RWPE2 (cell line): Measurements from ENCODE around the gene ARHGAP26.

Experiments used
- ATAC-seq: fragments of 200-7000 bp; cut with Tn5 transposase; 3 replicates; pipeline ENCODE4 v1.9.1; 2021; ENCODE audit warnings: low read depth
- DNase-seq: peaks from one replicate; pipeline ENCODE4 v3.0.0-alpha.2; 2020; ENCODE audit warnings: low spot score
- H3K27ac ChIP-seq: fragments of 450-650 bp; 2 replicates; pipeline ENCODE4 v1.5.1; 2017; ENCODE audit warnings: mild to moderate bottlenecking; ENCODE audit not compliant: poor library complexity, severe bottlenecking
- H3K27me3 ChIP-seq: fragments of 250-450 bp; sonication (Bioruptor Pico); 2 replicates; pipeline ENCODE4 v1.5.1; 2021; ENCODE audit warnings: mild to moderate bottlenecking, moderate library complexity; ENCODE audit not compliant: insufficient read depth, poor library complexity, severe bottlenecking
- H3K36me3 ChIP-seq: fragments of 250-450 bp; sonication (Bioruptor Pico); 2 replicates; pipeline ENCODE4 v1.5.1; 2020; ENCODE audit warnings: low read depth, mild to moderate bottlenecking, moderate library complexity
- H3K4me1 ChIP-seq: fragments of 250-450 bp; sonication (Bioruptor Pico); 2 replicates; pipeline ENCODE4 v1.5.1; 2021; ENCODE audit warnings: mild to moderate bottlenecking, moderate library complexity; ENCODE audit not compliant: insufficient read depth, poor library complexity, severe bottlenecking
- H3K4me3 ChIP-seq: fragments of 250-450 bp; sonication (Bioruptor Pico); 2 replicates; pipeline ENCODE4 v1.5.1; 2021; ENCODE audit warnings: mild to moderate bottlenecking, moderate library complexity; ENCODE audit not compliant: severe bottlenecking
- H3K9me3 ChIP-seq: fragments of 250-450 bp; sonication (Bioruptor Pico); 2 replicates; pipeline ENCODE4 v1.5.1; 2021; ENCODE audit warnings: mild to moderate bottlenecking, moderate library complexity; ENCODE audit not compliant: severe bottlenecking
- CTCF ChIP-seq: fragments of 450-650 bp; IDR thresholded peaks from one replicate; pipeline ENCODE4 v1.5.1; 2017; ENCODE audit warnings: mild to moderate bottlenecking, moderate library complexity; ENCODE audit not compliant: poor library complexity, severe bottlenecking

Gene ARHGAP26

GRCh38 chr5:142785206-142785605 lies 15.0 kb downstream of the ARHGAP26 start:
- H3K27me3 ChIP-seq: no peaks in the 10 kb centered on the region
- DNase-seq: no peak
- ATAC-seq: peak; percentile 67
- no peak overlapping the region for H3K27ac ChIP-seq
- no peak overlapping the region for H3K4me3 ChIP-seq
- no peak for TF ChIP-seq CTCF
- H3K4me1 ChIP-seq: peaks cover 3% of the 10 kb centered on the region
- no peaks in the 10 kb centered on the region for H3K36me3 ChIP-seq
- H3K9me3 ChIP-seq: no peaks in the 10 kb centered on the region

- ATAC-seq (no peak), DNase-seq (no peak)
- Histone ChIP-seq H3K4me3 (no peak overlapping the region), H3K36me3 (no peaks in the 10 kb centered on the region), H3K4me1 (peaks cover 3% of the 10 kb centered on the region), H3K27me3 (no peaks in the 10 kb centered on the region), H3K9me3 (no peaks in the 10 kb centered on the region), H3K27ac (no peak overlapping the region)
- no peak for TF ChIP-seq CTCF
Measured at GRCh38 chr5:142789206-142789605, 19.0 kb downstream of the ARHGAP26 start.

GRCh38 chr5:142792012-142792864 lies 22.1 kb downstream of the ARHGAP26 start:
- Histone ChIP-seq H3K4me3 (no peak overlapping the region), H3K9me3 (no peaks in the 10 kb centered on the region), H3K36me3 (no peaks in the 10 kb centered on the region), H3K27ac (no peak overlapping the region), H3K27me3 (no peaks in the 10 kb centered on the region), H3K4me1 (no peaks in the 10 kb centered on the region)
- no peak for TF ChIP-seq CTCF
- DNase-seq (no peak), ATAC-seq (no peak)

DNA sequence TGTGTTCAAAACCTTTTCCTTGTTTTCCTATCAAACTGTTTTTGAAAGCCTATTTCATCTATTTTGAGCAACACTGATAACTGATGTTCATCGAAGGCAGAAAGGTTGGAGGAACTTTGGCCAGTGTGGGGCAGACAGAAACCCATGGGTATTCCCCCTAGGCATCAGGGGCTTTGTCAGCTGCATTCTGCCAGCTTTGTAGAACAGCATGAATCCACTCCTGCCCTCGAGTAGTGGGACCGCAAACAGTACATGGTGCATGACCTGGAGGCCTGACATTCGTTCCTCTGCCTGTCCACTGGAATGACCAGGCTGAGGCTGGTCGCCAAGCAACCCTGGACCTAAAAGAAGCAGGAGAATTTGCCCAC lies 22.7 kb downstream of the ARHGAP26 start:
- H3K36me3 ChIP-seq: no peaks in the 10 kb centered on the region
- DNase-seq (no peak), ATAC-seq (no peak)
- no peaks in the 10 kb centered on the region for H3K9me3 ChIP-seq
- H3K4me3 ChIP-seq: no peak overlapping the region
- H3K27ac ChIP-seq: no peak overlapping the region
- no peaks in the 10 kb centered on the region for H3K27me3 ChIP-seq
- no peak for TF ChIP-seq CTCF
- H3K4me1 ChIP-seq: no peaks in the 10 kb centered on the region

- no peaks in the 10 kb centered on the region for H3K36me3 ChIP-seq
- H3K4me1 ChIP-seq: no peaks in the 10 kb centered on the region
- no peak for TF ChIP-seq CTCF
- ATAC-seq: no peak
- no peak overlapping the region for H3K27ac ChIP-seq
- no peak for DNase-seq
- H3K9me3 ChIP-seq: no peaks in the 10 kb centered on the region
- H3K27me3 ChIP-seq: no peaks in the 10 kb centered on the region
- H3K4me3 ChIP-seq: no peak overlapping the region
Measured at GRCh38 chr5:142794537-142794936, 24.4 kb downstream of the ARHGAP26 start.
